SIG-M5 treated with dmso at 0.1 percent for 504 hours (cell line): ENCODE results near the gene LRP5.
"Not testable (repeated sequence)": the region's sequence is repeated elsewhere in the genome, so short reads cannot be mapped to it uniquely, and the experiment has no call there.

Experiments
- DNase-seq: peaks from one replicate; lab custom pipeline; 2025; ENCODE audit not compliant: unreplicated experiment; lab: John Stamatoyannopoulos, UW

LRP5 gene

DNA sequence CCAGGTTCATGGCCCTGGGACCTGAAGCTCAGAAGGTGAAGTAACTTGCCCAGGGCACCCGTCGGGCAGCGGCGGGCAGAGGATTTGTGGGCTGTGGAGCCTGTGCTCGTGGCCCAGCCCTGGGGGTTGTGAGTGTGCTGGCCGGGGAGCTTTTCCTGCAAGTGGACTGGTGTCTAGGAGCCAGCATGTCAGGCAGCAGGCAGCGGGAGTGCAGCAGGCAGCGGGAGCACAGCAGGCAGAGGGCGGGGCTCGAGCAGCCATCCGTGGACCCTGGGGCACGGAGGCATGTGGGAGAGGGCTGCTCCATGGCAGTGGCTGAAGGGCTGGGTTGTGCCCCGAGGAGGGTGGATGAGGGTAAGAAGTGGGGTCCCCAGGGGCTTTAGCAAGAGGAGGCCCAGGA is 75.4 kb downstream of the LRP5 start:
- no peak for DNase-seq

DNA sequence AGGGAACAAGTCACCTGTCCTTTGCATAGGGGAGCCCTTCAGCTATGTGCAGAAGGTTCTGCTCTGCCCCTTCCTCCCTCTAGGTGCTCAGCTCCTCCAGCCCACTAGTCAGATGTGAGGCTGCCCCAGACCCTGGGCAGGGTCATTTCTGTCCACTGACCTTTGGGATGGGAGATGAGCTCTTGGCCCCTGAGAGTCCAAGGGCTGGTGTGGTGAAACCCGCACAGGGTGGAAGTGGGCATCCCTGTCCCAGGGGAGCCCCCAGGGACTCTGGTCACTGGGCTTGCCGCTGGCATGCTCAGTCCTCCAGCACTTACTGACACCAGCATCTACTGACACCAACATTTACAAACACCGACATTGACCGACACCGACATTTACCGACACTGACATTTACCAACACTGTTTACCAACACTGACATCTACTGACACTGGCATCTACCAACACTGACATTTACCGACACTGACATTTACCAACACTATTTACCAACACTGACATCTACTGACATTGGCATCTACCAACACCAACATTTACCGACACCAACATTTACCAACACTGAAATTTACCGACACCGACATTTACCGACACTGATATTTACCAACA is 76.3 kb downstream of the LRP5 start:
- no peak for DNase-seq

DNA sequence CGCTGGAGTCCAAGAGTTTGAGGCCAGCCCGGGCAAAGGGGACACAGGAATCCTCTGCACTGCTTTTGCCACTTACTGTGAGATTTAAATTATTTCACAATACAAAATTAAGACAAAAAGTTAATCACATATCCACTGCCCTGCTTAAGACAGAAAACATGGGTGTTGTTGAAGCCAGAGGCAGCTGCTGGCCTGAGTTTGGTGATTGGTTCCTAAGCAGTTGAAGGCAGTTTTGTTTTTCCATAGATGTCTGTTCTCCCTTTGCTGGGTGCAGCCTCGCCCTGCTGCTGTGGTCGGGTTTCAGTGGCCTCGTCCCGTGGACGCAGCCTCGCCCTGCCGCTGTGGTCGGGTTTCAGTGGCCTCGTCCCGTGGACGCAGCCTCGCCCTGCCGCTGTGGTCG is 77.9 kb downstream of the LRP5 start:
- no peak for DNase-seq

DNA sequence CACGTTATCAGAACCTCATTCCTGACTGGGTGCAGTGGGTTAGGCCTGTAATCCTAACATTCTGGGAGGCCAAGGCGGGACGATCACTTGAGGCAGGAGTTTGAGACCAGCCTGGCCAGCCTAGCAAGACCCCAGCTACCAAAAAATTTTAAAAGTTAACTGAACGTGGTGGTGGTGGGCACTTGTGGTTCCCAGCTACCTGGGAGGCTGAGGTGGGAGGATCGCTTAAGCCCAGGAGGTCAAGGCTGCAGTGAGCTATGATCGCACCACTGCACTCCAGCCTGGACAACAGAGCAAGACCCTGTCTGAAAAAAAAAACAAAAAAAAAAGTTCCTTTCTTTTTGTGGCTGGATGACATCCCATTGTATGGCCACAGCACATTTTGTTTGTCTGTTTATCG is 80.4 kb downstream of the LRP5 start:
- DNase-seq: no peak

DNA sequence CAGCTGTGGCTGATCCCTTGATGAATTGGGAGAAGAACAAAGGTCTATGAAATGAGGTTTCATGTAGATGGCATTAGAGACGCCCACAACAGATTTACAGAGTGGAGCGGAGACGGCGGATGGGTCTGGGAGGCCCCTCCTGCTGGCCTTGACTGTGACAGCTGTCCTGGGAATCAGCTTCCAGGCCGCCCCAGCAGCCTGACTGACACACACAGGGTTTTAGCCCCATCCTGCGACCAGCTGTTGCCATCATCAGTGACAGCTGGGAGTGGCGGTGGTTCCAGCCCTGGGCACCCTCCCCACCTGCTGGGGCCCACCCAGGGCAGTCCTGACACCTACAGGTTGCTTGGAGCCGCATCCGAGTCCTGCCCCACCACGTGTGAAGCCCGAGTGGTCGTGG is 84.1 kb downstream of the LRP5 start:
- no peak for DNase-seq

DNA sequence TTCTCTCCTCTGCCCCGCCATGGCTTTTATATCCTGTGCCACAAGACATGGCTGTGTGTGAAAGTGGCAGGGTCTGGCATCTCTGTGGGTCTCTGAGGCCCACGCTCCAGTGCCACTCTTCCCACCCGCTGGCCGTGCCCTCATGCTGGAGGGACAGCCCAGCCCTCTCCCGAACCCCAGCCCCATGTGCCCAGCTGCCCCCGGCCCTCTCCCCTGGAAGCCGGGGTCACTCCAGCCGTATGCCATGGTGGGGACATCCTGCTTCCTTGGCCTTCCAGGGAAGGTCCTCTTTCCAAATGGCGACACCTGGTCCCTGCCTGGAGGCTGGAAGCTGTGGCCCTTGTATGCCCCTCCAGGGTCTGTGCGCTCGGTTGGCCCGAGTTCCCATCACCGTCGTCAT is 84.9 kb downstream of the LRP5 start:
- DNase-seq: no peak

DNA sequence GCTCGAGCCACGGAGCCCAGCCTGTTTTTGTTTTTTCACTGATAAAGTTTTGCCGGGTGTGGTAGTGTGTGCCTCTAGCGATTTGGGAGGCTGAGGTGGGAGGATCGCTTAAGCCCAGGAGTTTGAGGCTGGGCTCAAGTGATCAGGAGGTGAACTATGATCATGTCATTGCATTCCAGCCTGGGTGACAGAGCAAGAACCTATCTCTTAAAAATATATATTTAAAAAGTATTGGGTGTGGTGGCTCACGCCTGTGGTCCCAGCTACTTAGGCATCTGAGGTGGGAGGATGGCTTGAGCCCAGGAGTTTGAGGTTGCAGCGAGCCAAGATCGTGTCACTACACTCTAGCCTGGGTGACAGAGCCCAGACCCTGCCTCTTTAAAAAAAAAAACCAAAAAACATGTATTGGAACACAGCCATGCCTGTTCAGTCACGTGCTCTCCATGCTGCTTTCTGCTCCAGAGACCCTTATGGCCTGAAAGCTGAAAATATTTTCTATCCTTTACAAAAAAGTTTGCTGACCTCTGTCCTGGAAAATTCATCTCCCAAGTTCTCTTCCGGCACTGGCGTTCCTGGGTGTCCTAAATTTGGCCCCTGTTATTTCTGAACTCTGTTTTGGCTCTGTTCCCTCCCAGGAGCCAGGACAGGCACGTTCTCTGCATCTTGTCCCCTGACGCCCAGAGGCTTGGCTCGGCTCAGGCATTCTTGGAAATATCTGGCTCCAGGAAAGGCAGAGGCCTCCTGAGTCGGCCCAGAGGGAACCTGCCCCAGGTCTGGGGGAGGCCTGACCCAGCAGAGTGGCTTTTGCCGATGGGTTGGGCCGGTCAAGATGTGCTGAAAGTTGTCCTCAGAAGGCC is 86.8 kb downstream of the LRP5 start:
- DNase-seq: no peak

DNA sequence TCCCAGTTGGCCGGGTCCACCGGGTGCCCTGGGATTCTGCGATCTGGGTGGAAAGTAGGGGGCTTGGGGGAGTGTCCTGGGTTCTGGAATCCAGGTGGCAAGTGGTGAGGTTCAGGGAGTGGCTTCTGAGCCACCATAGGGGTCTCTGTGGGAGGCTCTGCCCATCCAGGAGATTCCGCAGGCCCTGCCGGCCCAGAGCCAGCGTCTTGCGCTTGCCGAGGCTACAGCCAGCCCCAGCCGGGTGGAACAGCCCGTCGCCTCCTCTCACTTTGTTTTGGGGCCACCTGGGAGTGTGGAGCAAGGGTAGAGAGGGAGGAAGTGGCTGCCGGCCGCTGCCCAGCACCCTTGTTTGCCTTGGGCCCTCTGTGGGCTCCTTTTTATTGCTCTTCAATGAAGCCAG is 87.5 kb downstream of the LRP5 start:
- no peak for DNase-seq

DNA sequence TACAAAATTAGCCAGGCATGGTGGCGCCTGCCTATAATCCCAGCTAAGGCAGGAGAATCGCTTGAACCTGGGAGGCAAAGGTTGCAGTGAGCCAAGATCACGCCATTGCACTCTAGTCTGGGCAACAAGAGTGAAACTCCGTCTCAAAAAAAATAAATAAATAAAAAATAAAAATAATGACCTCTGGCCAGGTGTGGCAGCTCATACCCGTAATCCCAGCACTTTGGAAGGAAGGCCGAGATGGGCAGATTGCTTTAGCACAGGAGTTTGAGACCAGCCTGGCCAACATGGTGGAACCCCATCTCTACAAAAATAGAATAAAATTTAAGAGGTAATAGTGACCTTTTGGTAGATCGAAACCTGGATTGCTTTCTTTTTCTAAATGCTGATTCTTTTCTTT is 88.2 kb downstream of the LRP5 start:
- not testable (repeated sequence) for DNase-seq

DNA sequence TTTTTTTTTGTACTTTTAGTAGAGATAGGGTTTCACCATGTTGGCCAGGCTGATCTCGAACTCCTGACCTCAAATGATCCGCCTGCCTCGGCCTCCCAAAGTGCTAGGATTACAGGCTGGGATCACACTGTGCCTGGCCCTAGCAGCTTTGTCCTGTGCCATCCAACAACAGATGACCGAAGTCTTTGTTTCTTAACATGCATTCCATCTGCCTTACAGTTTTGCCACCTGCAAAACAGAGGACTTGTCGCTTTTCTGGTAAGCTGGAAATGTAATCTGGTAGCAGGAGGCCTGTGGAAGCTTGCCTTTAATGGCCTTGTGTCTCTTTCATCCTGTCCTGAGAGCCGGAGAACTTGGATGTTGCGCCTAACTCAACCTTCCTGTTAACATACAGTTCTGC is 89.5 kb downstream of the LRP5 start:
- no peak for DNase-seq

DNA sequence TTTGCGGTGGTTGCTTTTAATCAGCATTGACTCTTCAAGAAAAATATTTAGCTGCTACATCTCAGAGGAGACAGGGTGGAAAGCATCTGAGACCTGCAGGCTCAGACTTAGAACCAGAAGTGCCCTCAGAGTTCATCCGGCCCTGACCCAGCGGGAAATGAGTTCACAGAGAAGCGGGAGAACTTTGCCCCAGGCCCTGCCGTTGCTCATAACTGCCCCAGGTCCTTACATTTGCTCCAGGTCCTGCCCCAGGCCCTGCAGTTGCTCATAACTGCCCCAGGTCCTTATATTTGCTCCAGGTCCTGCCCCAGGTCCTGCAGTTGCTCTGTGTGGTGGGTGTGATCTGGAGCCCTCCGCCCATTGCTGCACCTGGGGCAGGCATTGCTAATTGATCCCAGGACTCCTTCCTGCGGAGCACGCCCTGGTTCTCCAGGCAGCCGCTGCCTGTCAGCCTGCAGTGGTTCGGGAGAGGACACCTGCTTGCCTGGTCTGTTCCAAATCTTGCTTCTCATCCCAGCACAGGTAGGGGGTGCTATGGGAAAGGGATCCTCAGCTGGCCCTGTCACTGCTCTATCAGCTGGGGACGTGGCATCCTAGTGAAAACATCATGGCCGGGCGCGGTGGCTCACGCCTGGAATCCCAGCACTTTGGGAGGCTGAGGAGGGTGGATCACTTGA is 90.1 kb downstream of the LRP5 start:
- no peak for DNase-seq

DNA sequence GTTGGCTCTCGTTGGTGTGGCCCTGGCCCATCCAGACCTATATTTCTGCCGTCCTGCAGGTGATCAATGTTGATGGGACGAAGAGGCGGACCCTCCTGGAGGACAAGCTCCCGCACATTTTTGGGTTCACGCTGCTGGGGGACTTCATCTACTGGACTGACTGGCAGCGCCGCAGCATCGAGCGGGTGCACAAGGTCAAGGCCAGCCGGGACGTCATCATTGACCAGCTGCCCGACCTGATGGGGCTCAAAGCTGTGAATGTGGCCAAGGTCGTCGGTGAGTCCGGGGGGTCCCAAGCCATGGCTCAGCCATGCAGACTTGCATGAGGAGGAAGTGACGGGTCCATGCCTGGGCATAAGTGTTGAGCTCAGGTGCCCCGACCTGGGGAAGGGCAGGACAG is 91.0 kb downstream of the LRP5 start:
- no peak for DNase-seq

DNA sequence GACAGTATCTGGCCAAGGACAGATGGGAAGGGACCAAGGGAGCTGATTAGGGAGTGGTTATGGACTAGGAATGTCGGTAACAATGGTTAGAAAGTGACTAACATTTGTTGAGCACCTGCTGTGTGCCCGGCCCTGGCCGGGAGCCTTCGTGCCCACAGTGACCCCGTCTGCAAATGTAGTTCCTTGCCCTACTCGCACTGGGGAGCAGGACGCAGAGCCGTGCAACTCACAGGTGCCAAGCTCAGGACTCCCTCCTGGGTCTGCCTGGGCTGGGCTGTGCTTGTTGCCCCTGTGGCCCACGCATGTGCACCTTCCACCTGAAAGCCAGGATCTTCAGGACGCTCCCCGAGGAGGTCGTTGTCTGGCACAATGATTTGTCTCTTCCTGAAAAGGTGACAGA is 91.4 kb downstream of the LRP5 start:
- no peak for DNase-seq

DNA sequence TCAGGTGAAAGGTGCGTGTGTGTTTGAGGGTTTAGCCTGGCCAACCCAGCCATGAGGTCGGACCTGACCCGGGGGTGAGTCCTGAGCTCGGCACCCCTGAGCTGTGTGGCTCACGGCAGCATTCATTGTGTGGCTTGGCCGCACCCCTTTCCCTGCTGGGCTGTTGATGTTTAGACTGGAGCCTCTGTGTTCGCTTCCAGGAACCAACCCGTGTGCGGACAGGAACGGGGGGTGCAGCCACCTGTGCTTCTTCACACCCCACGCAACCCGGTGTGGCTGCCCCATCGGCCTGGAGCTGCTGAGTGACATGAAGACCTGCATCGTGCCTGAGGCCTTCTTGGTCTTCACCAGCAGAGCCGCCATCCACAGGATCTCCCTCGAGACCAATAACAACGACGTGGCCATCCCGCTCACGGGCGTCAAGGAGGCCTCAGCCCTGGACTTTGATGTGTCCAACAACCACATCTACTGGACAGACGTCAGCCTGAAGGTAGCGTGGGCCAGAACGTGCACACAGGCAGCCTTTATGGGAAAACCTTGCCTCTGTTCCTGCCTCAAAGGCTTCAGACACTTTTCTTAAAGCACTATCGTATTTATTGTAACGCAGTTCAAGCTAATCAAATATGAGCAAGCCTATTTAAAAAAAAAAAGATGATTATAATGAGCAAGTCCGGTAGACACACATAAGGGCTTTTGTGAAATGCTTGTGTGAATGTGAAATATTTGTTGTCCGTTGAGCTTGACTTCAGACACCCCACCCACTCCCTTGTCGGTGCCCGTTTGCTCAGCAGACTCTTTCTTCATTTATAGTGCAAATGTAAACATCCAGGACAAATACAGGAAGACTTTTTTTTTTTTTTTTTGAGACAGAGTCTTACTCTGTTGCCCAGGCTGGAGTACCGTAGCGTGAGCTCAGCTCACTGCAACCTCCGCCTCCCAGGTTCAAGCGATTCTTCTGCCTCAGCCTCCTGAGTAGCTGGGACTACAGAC is 94.2 kb downstream of the LRP5 start:
- peak; percentile 26 for DNase-seq

DNA sequence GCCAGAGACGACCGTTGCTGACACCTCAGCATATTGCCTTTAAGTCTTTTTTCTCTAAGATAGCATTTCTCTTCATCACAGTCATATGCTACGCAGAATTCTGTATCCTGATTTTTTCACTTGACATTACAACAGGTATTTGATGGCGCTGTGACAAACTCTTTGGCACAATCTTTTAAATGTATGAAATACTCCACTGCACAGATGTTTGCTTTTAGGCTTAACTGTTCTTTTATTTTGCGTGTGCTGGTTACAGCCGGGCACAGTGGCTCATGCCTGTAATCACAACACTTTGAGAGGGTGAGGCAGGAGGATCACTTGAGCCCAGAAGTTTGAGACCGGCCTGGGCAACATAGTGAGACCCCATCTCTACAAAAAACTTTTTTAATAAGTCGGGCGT is 96.1 kb downstream of the LRP5 start:
- no peak for DNase-seq

DNA sequence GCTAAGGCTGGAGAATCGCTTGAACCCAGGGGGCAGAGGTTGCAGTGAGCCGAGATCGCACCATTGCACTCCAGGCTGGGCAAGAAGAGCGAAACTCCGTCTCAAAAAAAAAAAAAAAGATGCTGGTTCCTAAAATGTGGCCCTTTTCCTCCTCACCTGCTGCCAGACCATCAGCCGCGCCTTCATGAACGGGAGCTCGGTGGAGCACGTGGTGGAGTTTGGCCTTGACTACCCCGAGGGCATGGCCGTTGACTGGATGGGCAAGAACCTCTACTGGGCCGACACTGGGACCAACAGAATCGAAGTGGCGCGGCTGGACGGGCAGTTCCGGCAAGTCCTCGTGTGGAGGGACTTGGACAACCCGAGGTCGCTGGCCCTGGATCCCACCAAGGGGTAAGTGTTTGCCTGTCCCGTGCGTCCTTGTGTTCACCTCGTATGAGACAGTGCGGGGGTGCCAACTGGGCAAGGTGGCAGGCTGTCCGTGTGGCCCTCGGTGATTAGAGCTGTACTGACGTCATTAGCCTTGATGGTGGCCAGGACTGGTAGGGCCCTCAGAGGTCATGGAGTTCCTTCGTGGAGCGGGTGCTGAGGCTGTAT is 97.5 kb downstream of the LRP5 start:
- no peak for DNase-seq

DNA sequence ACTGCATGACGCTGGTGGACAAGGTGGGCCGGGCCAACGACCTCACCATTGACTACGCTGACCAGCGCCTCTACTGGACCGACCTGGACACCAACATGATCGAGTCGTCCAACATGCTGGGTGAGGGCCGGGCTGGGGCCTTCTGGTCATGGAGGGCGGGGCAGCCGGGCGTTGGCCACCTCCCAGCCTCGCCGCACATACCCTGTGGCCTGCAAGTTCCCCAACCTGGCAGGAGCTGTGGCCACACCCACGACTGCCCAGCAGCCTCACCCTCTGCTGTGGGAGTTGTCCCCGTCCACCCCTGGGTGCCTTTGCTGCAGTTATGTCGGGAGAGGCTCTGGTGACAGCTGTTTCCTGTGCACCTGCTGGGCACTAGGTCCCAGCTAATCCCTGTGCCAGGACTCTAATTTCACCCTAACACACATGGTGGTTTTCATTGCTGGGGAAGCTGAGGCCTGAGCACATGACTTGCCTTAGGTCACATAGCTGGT is 99.2 kb downstream of the LRP5 start:
- no peak for DNase-seq

DNA sequence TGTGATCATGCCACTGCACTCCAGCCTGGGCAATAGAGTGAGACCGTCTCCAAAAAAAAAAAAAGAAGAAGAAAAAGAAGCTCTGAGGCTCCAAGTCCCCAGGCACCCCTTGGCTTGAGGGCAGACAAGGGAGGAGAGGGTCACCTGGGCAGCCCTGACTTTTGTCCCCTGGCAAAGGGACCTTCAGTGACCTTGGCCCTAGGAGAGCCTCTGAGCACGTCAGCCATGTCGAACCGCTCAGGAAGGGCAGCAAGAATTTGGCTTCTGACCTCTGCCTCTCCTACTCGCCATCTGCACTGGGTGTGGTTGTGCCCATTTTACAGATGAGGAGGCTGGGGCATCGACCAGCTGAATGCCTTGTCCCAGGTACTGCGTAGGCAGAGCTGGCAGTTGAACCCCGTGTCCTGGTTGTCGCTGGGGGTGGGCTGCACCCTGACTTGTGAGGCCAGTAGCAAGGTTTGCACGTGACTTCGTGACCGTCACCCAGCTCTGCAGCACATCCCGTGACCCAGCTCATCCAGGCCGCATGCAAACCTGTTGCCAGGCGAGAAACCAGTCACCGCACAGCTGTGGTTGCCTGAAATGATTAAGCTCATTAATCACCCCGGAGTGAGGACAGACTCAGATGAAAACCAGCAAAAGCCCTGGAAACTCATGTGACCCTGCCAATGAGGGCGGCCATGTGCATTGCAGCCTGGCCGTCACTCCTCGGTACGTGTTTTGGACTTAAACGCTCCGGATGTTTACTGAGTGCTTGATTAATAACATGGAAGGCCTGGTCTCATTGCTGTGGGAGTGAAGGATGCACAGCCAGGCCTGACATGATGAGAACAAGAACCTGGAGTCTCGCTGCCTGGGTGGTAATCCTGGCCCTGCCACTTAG is 100.4 kb downstream of the LRP5 start:
- DNase-seq: no peak

DNA sequence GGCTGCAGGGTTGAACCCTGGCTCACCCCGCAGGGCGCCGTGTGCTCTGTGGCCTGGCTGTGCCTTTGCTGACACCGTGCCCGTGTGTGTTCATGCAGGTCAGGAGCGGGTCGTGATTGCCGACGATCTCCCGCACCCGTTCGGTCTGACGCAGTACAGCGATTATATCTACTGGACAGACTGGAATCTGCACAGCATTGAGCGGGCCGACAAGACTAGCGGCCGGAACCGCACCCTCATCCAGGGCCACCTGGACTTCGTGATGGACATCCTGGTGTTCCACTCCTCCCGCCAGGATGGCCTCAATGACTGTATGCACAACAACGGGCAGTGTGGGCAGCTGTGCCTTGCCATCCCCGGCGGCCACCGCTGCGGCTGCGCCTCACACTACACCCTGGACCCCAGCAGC is 101.2 kb downstream of the LRP5 start:
- no peak for DNase-seq
